Pancreas (tissue), 10 donors: Measurements from ENCODE around the gene LALBA. TPM values are rescaled to one million over a fixed set of nuclear protein-coding genes. Genes with fewer than 3 reads are reported as not detected.

Experiments used
- ATAC-seq, 4 donors: fragments of 200-7000 bp; cut with Tn5 transposase; one replicate each; pipeline versions ENCODE4 v1.8.0 to v1.9.1; 2020; ENCODE audit warnings: mild to moderate bottlenecking in 4 of 4, moderate library complexity in 4 of 4
- DNase-seq, 6 donors: peaks; one replicate each; pipeline ENCODE4 v3.0.0-alpha.2; 2020
- FAIRE-seq: peaks from 2 replicates; lab custom pipeline; 2012; peaks lifted over from hg19 to GRCh38; lab: Jason Lieb, UNC
- H3K27ac ChIP-seq, 4 donors: fragments of 200-600 bp; sonication (generic); 1 replicate in 3 of 4; 2 replicates in 1 of 4; pipeline versions ENCODE4 v1.5.0 to v1.8.0; 2020
- H3K27me3 ChIP-seq, 4 donors: fragments of 200-600 bp; one replicate each; pipeline ENCODE4 v1.8.0; 2021
- H3K36me3 ChIP-seq, 3 donors: fragments of 200-600 bp; sonication (generic) in 1 of 3; one replicate each; pipeline versions ENCODE4 v1.5.0 to v1.8.0; 2020 to 2021
- H3K4me1 ChIP-seq, 3 donors: fragments of 200-600 bp; one replicate each; pipeline ENCODE4 v1.8.0; 2021
- H3K4me3 ChIP-seq, 4 donors: fragments of 200-600 bp; sonication (generic) in 2 of 4; one replicate each; pipeline versions ENCODE4 v1.5.0 to v1.8.0; 2020 to 2021
- H3K9me3 ChIP-seq, 4 donors: fragments of 200-600 bp; one replicate each; pipeline ENCODE4 v1.8.0; 2021
- CTCF ChIP-seq, 4 donors: fragments of 200-600 bp; sonication (generic) in 3 of 4; IDR thresholded peaks; one replicate each; pipeline versions ENCODE4 v1.5.0 to v1.8.0; 2021; ENCODE audit warnings: antibody characterized with exemption in 4 of 4
- WGBS, 2 donors: extraction: QIAGEN DNeasy Blood & Tissue Kit; methylation state at CpG; one replicate each; pipeline ENCODE4 v1.1.7; 2013; 5-methylcytosine and 5-hydroxymethylcytosine counted together
- intact Hi-C, 3 donors: fragments of 100-400 bp; cut with DNase I; formaldehyde crosslinking; loops; one replicate each; pipeline versions ENCODE4 v1.11.1 to v1.14.2; 2022
- polyA plus RNA-seq, 2 donors: library from polyadenylated mRNA; stranded (reverse); fragments of 200-250 nt; gene quantifications; one replicate each; pipeline ENCODE4 v1.2.3, GENCODE V29; 2013
- total RNA-seq, 6 donors: library from RNA; stranded (reverse); fragmentation: NEBNext Ultra II Directional in 4 of 6; extraction: Animal tissue kit (Norgen Biotek cat#: 25700) in 4 of 6; gene quantifications; one replicate each; pipeline versions ENCODE4 v1.2.1 to v1.2.4, GENCODE V29; 2021 to 2023
- donor health status: healthy with polysubstance abuse.
- donor health status: DM: no; HTN: no; CAD: no; lungs with moderate emphysema.
- donor health status: DM: no; HTN: no; CAD: no.
- donor health status: control.
- donor health status: control.
- donor health status: Bipolar disorder and iron deficiency.
- donor health status: DM: yes; HTN: yes; CAD: no.
- donor health status: DM: no; HTN: no; CAD: no.
- donor health status: DM: no; HTN: no; CAD: no.
- donor health status: DM: yes; HTN: yes; CAD: no.

The LALBA gene
- total RNA-seq (not detected), polyA plus RNA-seq (not detected)

- Histone ChIP-seq H3K4me1 (no peaks in the 10 kb centered on the region), H3K36me3 (no peaks in the 10 kb centered on the region), H3K27ac (no peak within 1 kb of the TSS), H3K27me3 (no peaks in the 10 kb centered on the region), H3K4me3 (no peak within 1 kb of the TSS), H3K9me3 (no peaks in the 10 kb centered on the region)
- no peak for DNase-seq
- no peak for ATAC-seq
- WGBS, 2 donors = 66 to 77% methylated on average over 1 of the region's 1 CpG
- intact Hi-C loops = no loop called here
- TF ChIP-seq CTCF (IDR thresholded peaks at IDR 0.05) = no peak
- FAIRE-seq = no peak
Measured at GRCh38 chr12:48569946-48570345, at the start of gene LALBA. Gene LALBA, minus strand, starts transcription at chr12:48570046. Its CDS starts 26 bp downstream, at chr12:48570020.

DNA sequence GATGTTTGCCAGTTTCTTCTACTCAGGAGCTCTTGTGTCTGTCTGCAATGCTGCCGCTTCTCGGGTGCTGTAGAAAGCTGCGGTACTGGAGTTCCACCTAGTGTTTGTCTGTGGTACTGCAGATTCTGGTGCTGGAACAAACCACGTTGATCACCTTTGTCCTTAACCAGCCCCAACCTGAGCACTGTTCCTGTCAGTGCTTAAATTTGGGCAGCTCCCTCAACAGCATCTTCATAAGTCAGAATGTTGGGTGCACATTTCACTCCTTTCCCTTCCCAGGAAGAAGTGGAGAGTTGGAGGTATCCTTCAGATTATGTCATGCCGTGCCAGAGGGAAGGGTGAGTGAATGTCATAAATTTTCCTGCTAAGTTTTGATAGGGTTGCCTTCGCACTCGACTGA lies 48.7 kb upstream of the LALBA start:
- intact Hi-C loops = no loop called here
- FAIRE-seq (peak; percentile 61), ATAC-seq (peak; percentile 77 to 97 (median 93)), DNase-seq (peak; percentile 46 to 80 (median 50))
- peak; percentile 86 to 94 (median 93) for TF ChIP-seq CTCF (IDR thresholded peaks at IDR 0.05)
- Histone ChIP-seq H3K9me3 (no peaks in the 10 kb centered on the region), H3K4me3 (no peak overlapping the region), H3K4me1 (no peaks in the 10 kb centered on the region), H3K36me3 (no peaks in the 10 kb centered on the region), H3K27ac (no peak overlapping the region), H3K27me3 (peaks cover 0 to 5% (median 0%) of the 10 kb centered on the region in 4 donors)
- 15% methylated on average over 7 of the region's 7 CpGs for WGBS, 2 donors

DNA sequence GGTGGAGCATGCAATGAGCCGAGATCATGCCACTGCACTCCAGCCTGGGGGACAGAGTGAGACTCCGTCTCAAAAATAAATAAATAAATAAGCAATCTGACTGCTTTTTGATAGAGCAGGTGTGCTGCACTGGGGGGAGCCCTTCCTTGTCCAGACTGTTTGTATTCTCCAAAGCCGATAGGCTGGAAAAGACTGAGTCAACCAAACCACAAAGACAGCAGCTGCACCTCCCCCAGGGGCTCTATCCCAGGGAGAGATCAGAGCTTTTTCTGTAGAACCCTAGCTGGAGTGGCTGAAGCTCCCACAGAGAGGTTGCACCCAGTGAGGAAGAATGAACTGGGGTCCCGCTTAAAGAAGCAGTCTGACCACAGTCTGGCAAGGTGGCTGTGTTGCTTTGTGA lies 45.8 kb upstream of the LALBA start:
- H3K36me3 ChIP-seq = no peaks in the 10 kb centered on the region
- FAIRE-seq = no peak
- intact Hi-C loops = no loop called here
- no peak for DNase-seq
- ATAC-seq = no peak
- WGBS, 2 donors = 68 to 71% methylated on average over 4 of the region's 4 CpGs
- no peak overlapping the region for H3K4me3 ChIP-seq
- TF ChIP-seq CTCF (IDR thresholded peaks at IDR 0.05) = no peak
- peaks cover 0 to 5% (median 0%) of the 10 kb centered on the region in 4 donors for H3K9me3 ChIP-seq
- H3K27me3 ChIP-seq = peaks cover 0 to 5% (median 0%) of the 10 kb centered on the region in 4 donors
- no peaks in the 10 kb centered on the region for H3K4me1 ChIP-seq
- no peak overlapping the region for H3K27ac ChIP-seq

GRCh38 chr12:48613321-48613720 lies 43.5 kb upstream of the LALBA start:
- 52 to 55% methylated on average over 1 of the region's 1 CpG for WGBS, 2 donors
- intact Hi-C loops = no loop called here
- ATAC-seq (no peak), DNase-seq (no peak), FAIRE-seq (no peak)
- Histone ChIP-seq H3K36me3 (no peaks in the 10 kb centered on the region), H3K9me3 (peaks cover 0 to 5% (median 0%) of the 10 kb centered on the region in 4 donors), H3K4me1 (no peaks in the 10 kb centered on the region), H3K27ac (no peak overlapping the region), H3K4me3 (no peak overlapping the region), H3K27me3 (peaks cover 0 to 5% (median 0%) of the 10 kb centered on the region in 4 donors)
- no peak for TF ChIP-seq CTCF (IDR thresholded peaks at IDR 0.05)

DNA sequence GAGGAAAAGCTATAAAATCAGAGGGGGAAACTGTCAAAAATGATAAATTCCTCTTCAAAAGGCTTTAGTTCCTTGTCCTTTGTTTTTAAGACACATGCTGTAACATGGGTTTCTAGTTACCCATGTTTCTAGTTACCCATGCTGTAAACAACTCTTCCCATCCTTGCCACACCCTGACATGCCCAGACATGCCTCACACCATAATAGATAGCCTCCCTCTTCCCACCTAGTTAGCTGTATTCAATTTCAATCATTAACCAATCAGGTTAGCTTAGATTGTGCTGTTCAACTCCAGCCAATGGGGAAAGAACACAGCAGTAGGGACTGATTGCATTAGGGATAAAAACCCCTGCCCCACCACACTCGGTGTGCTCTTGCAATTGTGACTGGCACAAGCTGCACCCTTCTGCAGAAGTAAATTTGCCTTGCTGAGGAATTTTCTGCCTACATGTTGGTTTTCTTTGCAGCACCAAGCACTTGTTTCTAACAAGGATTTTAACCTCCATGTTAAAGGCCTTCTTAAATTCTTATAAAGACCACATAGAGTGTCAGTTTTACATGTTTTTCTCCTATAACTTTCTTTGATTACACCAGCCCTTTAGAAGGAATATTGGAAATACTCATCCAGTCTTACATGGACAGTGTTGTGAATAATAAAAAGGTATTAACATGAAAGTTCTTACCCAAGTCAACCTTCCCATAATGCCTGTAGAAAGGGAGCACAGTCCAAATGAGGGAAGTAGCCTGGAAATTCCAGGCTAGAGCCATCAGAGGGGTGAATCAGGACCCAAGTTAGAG lies 32.5 kb upstream of the LALBA start:
- no peak overlapping the region for H3K27ac ChIP-seq
- FAIRE-seq = no peak
- no peaks in the 10 kb centered on the region for H3K4me1 ChIP-seq
- intact Hi-C loops = no loop called here
- TF ChIP-seq CTCF (IDR thresholded peaks at IDR 0.05) = no peak
- no peaks in the 10 kb centered on the region for H3K36me3 ChIP-seq
- H3K27me3 ChIP-seq = no peaks in the 10 kb centered on the region
- WGBS, 2 donors = 36 to 41% methylated on average over 1 of the region's 1 CpG
- ATAC-seq = no peak
- no peak overlapping the region for H3K4me3 ChIP-seq
- no peaks in the 10 kb centered on the region for H3K9me3 ChIP-seq
- no peak for DNase-seq
